Measurements from ENCODE around the gene TMEM219. TPM values are rescaled to one million over a fixed set of nuclear protein-coding genes. Genes with fewer than 3 reads are reported as not detected.

TMEM219 gene
- total RNA-seq, 3 donors from 2014 or later: 111 to 135 (median 128) TPM

GRCh38 chr16:29920288-29921033 lies 41.4 kb upstream of the TMEM219 start:
- Histone ChIP-seq H3K4me3 (no peak overlapping the region), H3K27me3 (no peaks in the 10 kb centered on the region), H3K4me1 (no peaks in the 10 kb centered on the region), H3K36me3 (no peaks in the 10 kb centered on the region), H3K9me3 (no peaks in the 10 kb centered on the region), H3K27ac (no peak overlapping the region)
- no peak for TF ChIP-seq POLR2AphosphoS5 (IDR thresholded peaks at IDR 0.05)
- no peak for TF ChIP-seq POLR2A (IDR thresholded peaks at IDR 0.05)
- TF ChIP-seq CTCF (IDR thresholded peaks at IDR 0.05): no peak
- intact Hi-C loops (cut with DNase I; ENCODE audit: low total_unique reads): no loop called here
- no peak for DNase-seq (ENCODE audit: low spot score in 2 of 2)

GRCh38 chr16:29921034-29921385 lies 40.9 kb upstream of the TMEM219 start:
- intact Hi-C loops (cut with DNase I; ENCODE audit: low total_unique reads): no loop called here
- no peaks in the 10 kb centered on the region for H3K36me3 ChIP-seq
- H3K4me1 ChIP-seq: no peaks in the 10 kb centered on the region
- no peak for TF ChIP-seq CTCF (IDR thresholded peaks at IDR 0.05)
- TF ChIP-seq POLR2A (IDR thresholded peaks at IDR 0.05): no peak
- TF ChIP-seq POLR2AphosphoS5 (IDR thresholded peaks at IDR 0.05): no peak
- H3K4me3 ChIP-seq: no peak overlapping the region
- no peak for DNase-seq (ENCODE audit: low spot score in 2 of 2)
- H3K9me3 ChIP-seq: no peaks in the 10 kb centered on the region
- H3K27ac ChIP-seq: no peak overlapping the region
- no peaks in the 10 kb centered on the region for H3K27me3 ChIP-seq

GRCh38 chr16:29922326-29922725 lies 39.6 kb upstream of the TMEM219 start:
- no peak for TF ChIP-seq POLR2A (IDR thresholded peaks at IDR 0.05)
- TF ChIP-seq CTCF (IDR thresholded peaks at IDR 0.05): no peak
- no peak for TF ChIP-seq POLR2AphosphoS5 (IDR thresholded peaks at IDR 0.05)
- no peaks in the 10 kb centered on the region for H3K9me3 ChIP-seq

GRCh38 chr16:29922986-29923501 lies 38.8 kb upstream of the TMEM219 start:
- DNase-seq (ENCODE audit: low spot score in 2 of 2): peak in 1 of 2 donors; percentile 41
- intact Hi-C loops (cut with DNase I; ENCODE audit: low total_unique reads): no loop called here
- Histone ChIP-seq H3K36me3 (no peaks in the 10 kb centered on the region), H3K9me3 (no peaks in the 10 kb centered on the region), H3K4me1 (peaks cover 0 to 10% of the 10 kb centered on the region in 2 donors), H3K27me3 (no peaks in the 10 kb centered on the region), H3K4me3 (no peak overlapping the region), H3K27ac (no peak overlapping the region)
- TF ChIP-seq POLR2AphosphoS5 (IDR thresholded peaks at IDR 0.05): no peak
- TF ChIP-seq POLR2A (IDR thresholded peaks at IDR 0.05): no peak
- TF ChIP-seq CTCF (IDR thresholded peaks at IDR 0.05): no peak

More at GRCh38 chr16:29922326-29922725, 39.6 kb upstream of the TMEM219 start:
- H3K36me3 ChIP-seq: no peaks in the 10 kb centered on the region
- no peaks in the 10 kb centered on the region for H3K27me3 ChIP-seq
- H3K4me3 ChIP-seq: no peak overlapping the region
- no peak overlapping the region for H3K27ac ChIP-seq
- DNase-seq (ENCODE audit: low spot score in 2 of 2): peak in 1 of 2 donors; percentile 10
- peaks cover 0 to 6% of the 10 kb centered on the region in 2 donors for H3K4me1 ChIP-seq
- intact Hi-C loops (cut with DNase I; ENCODE audit: low total_unique reads): no loop called here

- Histone ChIP-seq H3K36me3 (no peaks in the 10 kb centered on the region), H3K4me1 (peaks cover 0 to 10% of the 10 kb centered on the region in 2 donors), H3K27me3 (no peaks in the 10 kb centered on the region), H3K27ac (no peak overlapping the region), H3K4me3 (peak overlapping the region; percentile 72 to 99 (median 90)), H3K9me3 (no peaks in the 10 kb centered on the region)
- intact Hi-C loops (cut with DNase I; ENCODE audit: low total_unique reads): loop anchor here (1.0 kb wide), 1 partner anchor 25 kb away; the partner anchor contains the start of gene ASPHD1
- peak in 1 of 2 donors; percentile 30 for DNase-seq (ENCODE audit: low spot score in 2 of 2)
- TF ChIP-seq POLR2A (IDR thresholded peaks at IDR 0.05) (no peak), POLR2AphosphoS5 (IDR thresholded peaks at IDR 0.05) (no peak), CTCF (IDR thresholded peaks at IDR 0.05) (no peak)
Observed at GRCh38 chr16:29925105-29925756, 36.6 kb upstream of the TMEM219 start.

Data from breast epithelium (tissue), 4 donors.